ENCODE results near the gene CCNI.

GRCh38 chr4:77124576-77124975 is 48.8 kb upstream of the CCNI start:
- TF ChIP-seq CTCF (IDR thresholded peaks at IDR 0.05) (no peak), CBFB (CRISPR knock-in tag; IDR thresholded peaks at IDR 0.05; ENCODE audit: low read depth) (no peak), NR1H2 (CRISPR knock-in tag; IDR thresholded peaks at IDR 0.05) (no peak), ATF1 (CRISPR knock-in tag; IDR thresholded peaks at IDR 0.05) (no peak), ATF6 (CRISPR knock-in tag; IDR thresholded peaks at IDR 0.05) (no peak), IRF2 (CRISPR knock-in tag; IDR thresholded peaks at IDR 0.05; ENCODE audit: borderline replicate concordance, low read depth) (no peak), CREB1 (CRISPR knock-in tag; IDR thresholded peaks at IDR 0.05) (no peak), E2F1 (CRISPR knock-in tag; IDR thresholded peaks at IDR 0.05) (no peak), ZBTB43 (CRISPR knock-in tag; IDR thresholded peaks at IDR 0.05) (no peak), SOX15 (CRISPR knock-in tag; IDR thresholded peaks at IDR 0.05) (no peak), TCF7 (CRISPR knock-in tag; IDR thresholded peaks at IDR 0.05; ENCODE audit: low read depth) (no peak)
